LoVo (cell line): ENCODE data around the gene IFNL2.
"Not testable (repeated sequence)": the region's sequence is repeated elsewhere in the genome, so short reads cannot be mapped to it uniquely, and the experiment has no call there.

Source experiments
- DNase-seq: peaks from one replicate; pipeline ENCODE4 v3.0.0-alpha.2; 2016; ENCODE audit warnings: low spot score

Gene IFNL2

DNA sequence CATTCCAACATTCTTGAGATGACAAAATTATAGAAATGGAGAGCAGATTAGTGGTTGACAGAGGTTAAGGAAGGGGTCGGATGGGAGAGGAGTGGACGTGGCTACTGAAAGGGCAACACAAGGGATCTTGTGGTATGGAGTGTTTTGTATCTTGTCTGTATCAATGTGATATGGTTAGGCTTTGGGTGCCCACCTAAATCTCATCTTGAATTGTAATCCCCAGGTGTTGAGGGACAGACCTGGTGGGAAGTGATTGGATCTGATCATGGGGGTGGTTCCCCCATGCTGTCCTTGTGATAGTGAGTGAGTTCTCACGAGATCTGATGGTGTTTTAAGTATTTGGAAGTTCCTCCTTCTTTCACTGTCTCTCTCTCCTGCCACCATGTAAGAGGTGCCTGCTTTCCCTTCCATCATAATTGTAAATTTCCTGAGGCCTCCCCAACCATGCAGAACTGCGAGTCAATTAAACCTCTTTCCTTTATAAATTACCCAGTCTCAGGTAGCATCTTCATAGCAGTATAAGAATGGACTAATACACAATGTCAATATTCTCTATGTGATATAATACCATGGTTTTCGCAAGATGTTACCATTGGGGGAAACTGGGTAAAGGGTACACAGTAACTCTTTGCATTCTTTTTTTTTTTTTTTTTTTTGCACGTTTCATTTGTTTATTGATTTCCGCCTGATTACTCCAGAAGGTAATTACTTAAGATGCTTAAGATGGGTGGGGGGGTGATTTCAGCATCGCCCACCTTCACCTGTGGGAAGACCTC is 14.6 kb upstream of the IFNL2 start:
- DNase-seq, result no peak

DNA sequence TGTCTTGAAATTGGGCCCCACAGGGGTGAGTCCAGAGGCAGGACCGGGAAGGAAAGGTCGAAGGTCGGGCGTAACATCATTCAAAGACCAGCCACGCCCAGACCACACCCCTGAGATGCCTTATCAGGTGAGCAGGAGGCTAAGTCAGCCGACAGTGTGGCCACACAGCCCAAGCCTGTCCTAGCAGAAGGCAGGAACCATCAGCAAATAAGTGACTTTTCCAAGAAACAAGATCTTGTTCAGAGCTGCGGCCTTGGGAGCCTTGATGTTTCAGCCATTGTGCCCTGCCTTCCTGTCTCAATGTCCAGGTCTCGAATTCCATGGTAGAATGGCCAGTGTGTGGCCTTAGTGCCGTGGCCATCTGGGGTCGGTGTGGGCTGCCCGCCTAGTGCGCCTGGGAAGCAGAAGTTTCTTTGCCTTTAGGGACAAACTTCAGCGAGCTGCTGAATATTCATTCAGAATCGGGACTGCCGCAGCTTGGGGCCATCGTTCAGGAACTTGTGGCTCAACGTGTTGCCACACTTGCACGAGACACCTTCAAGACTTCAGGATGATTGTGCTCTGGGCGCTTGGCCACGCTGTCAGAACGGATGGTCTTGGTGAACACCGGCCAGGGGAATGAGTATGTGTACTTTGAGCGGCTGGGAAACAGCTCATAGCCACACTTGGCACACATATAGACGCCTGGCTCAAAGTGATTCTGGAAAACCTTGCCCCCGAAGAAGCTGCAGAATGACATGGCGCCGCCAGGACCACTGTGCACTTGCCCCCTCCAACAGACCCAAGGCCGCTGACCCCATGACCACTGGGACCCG is 13.5 kb upstream of the IFNL2 start:
- no peak for DNase-seq

DNA sequence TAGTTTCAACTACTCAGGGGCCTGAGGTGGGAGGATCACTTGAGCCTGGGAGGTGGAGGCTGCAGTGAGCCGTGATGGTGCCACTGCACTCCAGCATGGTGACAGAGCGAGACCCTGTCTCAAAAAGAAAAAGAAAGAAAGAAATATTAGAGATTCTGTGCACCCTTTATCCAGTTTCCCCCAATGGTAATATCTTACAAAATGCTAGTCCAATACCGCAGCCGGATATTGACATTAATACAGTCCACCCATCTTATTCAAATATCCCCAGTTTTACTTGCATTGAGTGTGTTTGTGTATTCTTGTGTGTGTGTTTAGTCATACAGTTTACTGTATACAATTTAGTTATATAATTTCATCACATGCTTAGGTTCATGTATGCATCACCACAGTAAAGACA is 11.0 kb upstream of the IFNL2 start:
- DNase-seq, result no peak

DNA sequence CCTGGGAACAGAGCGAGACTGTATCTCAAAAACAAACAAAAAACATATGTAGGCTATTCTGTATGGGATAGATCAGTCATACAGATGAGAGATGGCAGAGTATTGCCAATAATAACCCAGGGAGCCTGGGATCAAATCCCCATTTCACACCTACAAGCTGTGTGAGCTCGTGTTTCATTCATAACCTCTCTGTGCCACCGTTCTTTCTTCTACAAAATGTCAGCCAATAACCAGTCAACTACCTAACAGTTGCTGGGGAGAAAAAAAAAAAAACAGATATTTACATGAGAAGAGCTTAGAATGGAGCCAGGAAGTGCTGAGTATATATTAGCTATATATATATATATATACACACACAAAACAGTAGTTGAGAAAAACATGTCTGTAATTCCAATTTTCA is 6.5 kb upstream of the IFNL2 start:
- no peak for DNase-seq

DNA sequence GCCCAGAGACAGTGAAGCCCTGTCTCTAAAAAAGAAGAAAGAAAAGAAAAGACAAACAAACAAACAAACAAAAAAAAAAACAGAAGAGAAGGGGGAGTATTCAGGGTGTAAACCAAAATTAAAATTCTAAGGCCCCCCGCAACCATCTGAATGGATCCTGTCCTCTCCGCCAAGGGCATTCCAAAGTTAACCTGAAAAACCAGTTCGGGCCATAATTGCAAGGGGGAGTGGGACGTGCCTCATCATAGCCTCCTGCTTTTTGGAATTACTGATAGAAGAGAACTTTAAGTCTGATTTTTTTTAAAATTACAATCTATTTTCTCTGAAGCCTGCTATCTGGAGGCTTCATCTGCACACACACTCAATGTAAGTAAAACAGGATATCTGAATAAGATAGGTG is 5.7 kb upstream of the IFNL2 start:
- DNase-seq, result no peak

DNA sequence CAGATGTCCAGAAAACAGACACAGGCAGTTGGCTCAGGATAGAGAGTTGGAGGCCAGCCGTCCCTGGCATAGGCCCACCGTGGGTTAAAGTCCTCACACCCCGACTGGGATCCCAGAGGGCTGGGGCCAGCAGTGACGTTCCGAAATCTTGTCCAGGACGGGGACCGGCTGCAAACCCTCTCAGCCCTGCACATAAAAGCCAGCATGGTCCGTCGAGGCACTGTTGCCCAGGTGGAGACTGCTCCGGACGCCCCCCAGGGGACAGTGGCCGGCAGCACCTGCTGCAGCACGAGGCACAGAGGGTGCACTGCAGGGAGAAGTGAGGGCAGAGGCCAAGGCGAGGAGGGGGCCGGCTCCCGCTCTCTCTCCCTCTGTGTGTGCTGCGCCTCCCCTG is 4.3 kb upstream of the IFNL2 start:
- no peak for DNase-seq

DNA sequence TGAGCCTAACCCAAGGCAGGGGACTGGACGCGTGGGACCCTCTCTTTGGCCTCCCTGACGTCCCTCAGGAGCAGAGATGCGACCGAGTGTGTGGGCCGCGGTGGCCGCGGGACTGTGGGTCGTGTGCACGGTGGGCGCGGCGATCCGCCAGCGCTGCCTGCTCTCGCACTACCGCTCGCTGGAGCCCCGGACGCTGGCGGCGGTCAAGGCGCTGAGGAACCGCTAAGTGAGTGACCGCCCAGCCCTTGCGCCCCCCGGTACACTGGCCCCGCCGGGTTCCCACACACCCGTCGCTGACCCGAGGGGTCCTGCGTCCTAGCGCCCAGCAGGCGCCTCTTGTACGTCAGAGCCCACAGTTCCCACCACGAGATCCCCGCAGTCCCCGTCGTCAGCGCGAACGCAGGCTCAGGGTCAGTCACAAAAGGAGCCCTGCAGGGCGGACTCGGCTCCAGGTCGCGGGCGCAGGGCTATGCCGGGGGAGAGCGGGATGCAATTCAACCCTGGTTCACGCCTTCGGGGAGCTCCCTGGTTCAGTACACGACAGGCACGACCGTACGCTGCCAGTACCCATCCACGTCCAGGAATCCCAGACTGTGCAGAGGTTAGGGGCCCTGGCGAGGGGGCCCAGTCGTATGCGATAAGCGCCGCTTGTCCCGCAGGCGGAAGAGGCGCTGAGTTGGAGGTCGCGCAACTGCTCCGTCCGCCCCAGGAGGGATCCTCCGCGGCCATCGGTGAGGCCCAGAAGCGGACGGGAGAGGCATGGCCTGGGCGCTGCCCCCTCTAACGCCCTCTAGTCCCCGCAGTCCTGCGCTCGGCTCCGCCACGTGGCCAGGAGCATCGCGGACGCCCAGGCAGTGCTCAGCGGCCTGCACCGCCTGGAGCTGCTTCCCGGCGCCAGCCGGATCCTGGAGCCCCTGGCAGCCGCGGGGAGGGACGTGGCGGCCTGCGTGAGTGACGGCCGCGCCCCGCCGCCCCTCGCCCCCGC is 3.6 kb upstream of the IFNL2 start:
- no peak for DNase-seq

DNA sequence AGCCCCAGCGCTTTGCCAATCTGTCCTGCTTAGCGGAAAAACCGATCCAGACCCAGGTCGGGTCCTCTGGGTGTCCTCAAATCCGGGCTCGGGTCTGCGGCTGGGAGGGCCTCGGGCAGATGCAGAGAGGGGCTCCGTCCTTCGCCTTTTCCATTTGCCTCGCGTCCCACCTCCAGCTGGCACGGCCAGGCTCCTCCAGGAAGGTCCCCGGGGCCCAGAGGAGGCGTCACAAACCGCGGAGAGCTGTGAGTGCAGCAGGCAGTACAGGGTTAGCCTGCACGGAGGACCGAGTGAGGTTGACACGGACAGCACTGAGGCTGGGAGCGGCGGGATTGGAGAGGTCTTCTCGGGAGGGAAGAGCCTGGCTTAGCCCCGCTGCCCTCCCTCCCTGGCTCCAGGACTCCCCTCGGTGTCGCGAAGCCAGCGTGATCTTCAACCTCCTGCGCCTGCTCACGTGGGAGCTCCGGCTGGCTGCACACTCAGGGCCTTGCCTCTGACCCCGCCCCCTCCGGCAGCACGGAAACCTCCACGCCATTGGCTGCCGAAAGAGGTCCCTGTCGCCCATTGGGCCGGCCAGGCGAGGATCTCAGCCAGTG is 2.8 kb upstream of the IFNL2 start:
- no peak for DNase-seq

DNA sequence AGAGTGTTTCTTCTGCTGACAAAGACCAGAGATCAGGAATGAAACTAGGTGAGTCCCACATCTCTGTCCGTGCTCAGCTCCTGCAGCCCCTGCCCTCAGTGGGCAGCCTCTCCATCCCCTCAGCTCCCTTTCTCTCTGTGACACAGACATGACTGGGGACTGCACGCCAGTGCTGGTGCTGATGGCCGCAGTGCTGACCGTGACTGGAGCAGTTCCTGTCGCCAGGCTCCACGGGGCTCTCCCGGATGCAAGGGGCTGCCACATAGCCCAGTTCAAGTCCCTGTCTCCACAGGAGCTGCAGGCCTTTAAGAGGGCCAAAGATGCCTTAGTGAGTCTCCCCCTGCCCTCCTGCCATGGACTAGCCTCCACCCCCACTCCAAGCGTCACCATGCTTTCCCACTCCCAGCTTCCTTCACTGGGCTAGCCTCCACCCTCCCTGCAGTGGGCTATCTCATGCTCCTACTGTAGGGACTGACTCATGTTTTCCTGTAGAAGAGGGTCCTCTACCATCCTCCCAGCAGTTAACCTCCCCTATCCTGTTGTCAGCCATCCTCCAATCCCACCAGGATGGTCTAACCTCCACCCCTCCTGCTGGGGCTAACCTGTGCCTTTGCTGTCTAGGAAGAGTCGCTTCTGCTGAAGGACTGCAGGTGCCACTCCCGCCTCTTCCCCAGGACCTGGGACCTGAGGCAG is 481 bp downstream of the IFNL2 start:
- DNase-seq, result not testable (repeated sequence)

DNA sequence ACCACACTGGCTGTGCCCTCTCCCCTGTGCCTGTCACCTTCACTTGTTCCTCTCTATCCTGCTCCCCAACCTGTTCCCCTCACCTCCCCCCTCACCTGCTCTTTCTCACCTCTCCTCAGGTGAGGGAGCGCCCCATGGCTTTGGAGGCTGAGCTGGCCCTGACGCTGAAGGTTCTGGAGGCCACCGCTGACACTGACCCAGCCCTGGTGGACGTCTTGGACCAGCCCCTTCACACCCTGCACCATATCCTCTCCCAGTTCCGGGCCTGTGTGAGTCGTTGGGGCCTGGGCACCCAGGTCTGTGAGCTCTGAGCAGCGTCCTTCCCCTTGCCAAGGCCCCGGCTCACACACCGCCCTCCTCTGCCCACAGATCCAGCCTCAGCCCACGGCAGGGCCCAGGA is 1.2 kb downstream of the IFNL2 start:
- not testable (repeated sequence) for DNase-seq

DNA sequence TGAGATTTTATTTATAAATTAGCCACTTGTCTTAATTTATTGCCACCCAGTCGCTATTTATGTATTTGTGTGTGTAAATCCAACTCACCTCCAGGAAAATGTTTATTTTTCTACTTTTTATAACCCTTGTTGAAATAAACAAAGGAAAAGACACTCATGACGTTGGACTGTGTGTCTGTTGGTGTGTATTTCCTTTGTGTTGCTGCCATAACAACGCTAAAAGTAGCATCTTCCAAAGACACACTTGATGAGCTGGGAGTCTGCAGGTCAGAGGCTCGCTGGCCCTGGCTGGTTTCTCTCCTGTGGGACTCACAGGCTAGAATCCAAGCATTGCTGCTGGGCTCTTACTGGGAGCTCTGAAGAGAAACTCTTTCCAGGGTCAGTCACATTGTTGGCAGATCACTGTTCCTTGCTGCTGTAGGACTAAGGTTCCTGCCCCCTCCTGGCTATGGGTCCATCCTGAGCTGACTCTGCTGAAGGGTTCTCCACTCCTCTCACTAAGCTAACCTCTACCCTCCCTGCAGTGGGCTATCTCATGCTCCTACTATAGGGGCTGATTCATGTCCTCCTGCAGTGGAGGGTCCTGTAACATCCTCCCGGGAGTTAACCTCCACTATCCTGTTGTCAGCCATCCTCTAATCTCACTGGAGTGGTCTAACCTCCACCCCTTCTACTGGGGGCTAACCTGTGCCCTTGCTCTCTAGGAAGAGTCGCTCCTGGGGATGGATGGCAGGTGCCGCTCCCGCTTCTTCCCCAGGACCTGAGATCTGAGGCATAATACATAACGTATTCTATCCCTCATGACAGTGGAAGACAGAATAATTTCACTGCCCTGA is 2.1 kb downstream of the IFNL2 start:
- DNase-seq, result no peak

DNA sequence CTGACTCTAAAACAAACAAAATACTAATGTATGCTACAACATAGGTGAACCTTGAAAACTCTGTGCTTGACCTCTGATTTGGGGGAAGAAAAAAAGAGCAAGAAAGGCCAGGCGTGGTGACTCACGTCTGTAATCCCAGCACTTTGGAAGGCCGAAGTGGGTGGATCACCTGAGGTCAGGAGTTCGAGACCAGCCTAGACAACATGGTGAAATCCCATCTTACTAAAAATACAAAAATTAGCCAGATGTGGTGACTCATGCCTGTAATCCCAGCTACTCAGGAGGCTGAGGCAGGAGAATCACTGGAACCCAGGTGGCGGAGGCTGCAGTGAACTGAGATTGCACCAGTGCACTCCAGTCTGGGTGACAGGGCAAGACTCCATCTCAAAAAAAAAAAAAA is 5.7 kb downstream of the IFNL2 start:
- not testable (repeated sequence) for DNase-seq

DNA sequence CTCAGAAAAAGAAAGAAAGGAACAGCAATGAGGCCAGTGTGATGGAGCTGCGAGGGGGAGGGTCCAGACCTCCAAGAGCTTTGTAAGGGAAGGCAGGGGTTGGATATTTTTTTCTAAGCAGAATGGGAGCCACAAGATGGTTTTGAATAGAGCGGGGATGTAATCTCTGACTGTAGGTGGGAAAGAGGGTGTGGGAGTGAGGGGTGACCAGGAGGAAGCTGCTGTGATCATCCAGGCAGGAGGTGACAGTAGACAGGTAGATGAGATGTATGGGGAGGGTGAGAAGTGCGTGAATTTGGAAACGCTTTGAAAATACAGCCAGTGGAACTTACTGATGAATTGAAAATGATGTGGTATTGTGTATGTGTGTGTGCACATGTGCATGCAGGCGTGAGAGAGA is 7.4 kb downstream of the IFNL2 start:
- no peak for DNase-seq

DNA sequence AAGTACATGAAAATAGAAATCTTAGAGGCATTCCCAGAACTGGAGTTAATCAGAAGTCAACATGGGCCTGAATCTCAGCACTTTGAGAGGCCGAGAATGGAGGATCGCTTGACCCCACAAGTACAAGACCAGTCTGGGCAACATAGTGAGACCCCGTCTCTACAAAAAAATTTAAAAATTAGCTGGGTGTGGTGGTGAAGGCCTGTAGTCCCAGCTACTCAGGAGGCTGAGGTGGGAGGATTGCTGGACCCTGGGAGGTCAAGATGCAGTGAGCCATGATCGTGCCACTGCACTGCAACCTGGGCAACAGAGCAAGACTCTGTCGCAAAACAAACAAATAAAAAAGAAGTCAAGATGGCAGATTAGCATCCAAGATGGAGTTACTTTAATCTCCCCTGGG is 8.5 kb downstream of the IFNL2 start:
- DNase-seq, result no peak

DNA sequence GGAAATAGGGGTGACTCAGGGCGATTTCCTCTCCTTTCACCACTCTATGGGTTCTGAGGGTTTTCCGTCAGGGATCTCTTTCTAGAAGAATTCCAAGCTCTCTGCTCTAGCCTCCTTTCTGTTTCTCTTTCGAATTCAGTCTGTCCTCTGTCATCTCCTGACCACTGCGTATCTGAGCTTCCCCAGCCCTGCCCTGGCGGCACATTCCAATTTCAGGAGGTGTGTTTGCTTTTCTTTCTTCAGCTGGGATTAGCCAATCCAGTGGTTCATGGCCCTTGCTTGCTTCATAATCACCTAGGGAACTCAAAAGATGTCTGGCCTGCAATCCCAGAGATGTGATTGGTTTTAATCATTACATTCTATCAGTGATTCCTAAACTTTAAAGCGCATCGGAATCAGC is 9.4 kb downstream of the IFNL2 start:
- DNase-seq, result no peak

DNA sequence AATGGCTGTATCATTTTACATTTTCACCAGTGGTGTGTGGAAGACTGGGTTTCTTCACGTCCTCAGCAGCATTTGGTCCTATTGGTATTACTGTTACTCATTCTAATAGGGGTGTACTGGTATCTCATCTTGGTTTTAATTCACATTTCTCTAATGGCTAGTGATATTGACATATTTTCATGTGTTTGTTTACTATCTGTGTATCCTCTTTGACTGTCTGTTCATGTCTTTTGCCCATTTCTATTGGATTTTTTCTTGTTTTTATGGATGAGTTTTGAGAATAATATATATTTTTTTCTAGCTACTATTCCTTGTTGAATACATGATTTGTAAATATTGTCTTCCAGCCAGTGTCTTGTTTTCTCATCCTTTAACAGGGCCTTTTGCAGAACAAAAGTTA is 13.8 kb downstream of the IFNL2 start:
- DNase-seq, result no peak

DNA sequence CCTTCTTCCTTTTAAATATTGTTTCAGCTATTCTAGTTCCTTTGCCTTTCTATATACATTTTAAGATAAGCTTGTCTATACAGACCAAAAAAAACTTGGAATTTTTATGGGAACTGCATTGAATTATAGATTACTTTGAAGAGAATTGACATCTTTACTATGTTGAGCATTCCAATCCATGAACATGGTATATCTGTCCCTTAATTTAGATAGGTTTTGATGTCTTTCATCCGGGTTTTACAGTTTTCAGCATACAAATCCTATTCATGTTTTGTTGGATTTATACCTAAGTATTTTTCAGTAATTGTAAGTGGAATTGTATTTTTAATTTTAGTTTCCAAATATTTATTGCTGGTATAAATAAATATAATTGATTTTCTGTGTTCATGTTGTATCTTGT is 15.8 kb downstream of the IFNL2 start:
- DNase-seq, result no peak

DNA sequence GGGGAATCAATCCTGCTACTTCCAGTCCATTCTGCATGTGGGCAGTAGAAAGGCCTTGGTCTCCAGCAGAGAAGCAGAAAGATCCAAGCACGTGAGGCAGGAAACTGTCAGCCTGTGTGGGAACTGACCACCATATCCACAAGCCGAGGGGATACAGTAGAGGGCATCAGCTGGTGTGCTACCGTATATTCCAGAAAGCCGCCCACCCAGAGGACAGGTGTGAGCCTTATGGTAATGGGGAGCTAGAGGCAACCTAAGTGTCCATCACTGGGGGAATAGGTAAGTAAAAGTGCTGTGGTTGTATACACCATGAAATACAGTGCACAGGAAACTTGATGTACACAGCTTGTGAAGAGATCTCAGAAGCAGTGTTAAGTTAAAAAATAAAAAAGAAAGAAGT is 25.2 kb downstream of the IFNL2 start:
- no peak for DNase-seq

DNA sequence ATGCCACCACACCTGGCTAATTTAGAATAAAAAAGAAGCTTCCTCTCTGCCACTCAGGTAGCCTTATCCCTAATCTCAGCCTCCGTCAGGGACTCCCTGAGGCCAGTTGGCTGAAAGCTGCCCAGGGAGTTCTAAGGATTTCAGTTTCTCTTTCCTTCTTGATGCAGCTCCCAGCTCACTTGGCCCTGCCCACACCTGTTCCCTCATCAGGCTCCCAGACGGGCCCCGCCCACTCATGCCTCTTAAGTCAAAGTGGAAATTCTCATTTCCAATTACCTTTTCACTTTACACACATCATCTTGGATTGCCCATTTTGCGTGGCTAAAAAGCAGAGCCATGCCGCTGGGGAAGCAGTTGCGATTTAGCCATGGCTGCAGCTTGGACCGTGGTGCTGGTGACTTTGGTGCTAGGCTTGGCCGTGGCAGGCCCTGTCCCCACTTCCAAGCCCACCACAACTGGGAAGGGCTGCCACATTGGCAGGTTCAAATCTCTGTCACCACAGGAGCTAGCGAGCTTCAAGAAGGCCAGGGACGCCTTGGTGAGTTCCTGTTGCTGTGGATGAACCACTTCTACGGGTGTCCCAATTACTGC is 28.0 kb downstream of the IFNL2 start, which contains the start of gene IFNL1:
IFNL1 (plus strand) TSS at position 353 of the 591 bp plus-strand sequence; CDS start at position 368, 15 bp downstream.
- DNase-seq, result no peak

DNA sequence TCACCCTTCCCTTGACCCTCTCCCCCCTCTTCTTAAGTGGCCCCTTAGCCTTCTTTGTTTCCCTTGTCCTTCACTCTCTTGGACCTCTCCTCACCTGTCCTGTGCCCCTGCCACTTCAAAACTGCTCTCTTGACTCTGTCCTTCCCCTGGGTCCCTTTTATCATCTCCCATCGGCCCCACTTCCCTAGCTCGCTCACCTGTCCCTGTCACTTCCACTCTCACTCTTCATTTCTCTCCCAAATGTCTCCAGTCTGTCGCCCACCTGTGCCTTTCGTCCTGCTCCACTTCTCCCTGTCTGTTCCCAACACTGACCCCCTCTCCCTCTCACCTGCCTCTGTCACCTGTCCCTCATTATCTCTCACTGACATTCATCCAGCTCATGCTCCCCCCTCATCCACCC is 28.7 kb downstream of the IFNL2 start:
- no peak for DNase-seq
